ENCODE data around the gene CST9.
"Not testable (repeated sequence)": the region's sequence is repeated elsewhere in the genome, so short reads cannot be mapped to it uniquely, and the experiment has no call there.

CST9 gene

DNA sequence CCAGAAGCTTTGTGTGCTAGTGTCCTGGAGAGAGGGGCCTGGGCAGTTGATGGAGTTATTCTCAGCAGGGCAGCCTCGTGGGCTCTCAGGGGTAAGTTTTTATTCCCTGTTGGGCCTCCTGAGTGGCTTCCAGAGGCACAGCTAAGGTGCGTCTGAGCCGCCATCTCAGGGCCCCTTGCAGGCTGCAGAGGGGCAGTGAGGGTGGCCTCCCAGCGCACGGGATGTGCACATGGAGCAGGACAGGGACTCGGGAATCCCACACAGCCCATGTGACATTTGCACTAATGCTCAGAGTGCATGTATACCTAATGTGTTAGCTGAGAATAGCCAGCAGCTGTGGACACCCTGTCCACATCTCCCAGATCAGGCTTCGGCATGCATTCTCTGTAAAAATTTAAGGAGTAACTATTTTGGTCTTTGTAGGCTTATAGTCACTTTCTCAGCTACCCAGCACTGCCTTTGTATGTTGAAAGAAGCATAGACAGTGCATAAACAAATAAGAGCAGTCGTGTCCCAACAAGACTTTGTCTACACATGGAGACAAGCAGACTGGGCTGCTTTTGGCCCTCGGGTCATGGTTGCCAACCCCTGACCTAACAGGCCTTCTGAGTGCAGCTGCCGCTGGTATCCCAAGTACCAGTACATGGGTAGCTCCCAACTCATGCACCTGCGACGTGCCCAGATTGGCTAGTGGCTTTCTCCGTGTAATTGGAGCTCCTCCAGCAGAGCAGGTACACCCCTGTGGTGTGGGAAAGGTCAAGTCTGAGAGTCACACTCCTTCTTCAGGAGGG is 18.8 kb downstream of the CST9 start:
- DNase-seq (ENCODE audit: low read depth), result no peak

DNA sequence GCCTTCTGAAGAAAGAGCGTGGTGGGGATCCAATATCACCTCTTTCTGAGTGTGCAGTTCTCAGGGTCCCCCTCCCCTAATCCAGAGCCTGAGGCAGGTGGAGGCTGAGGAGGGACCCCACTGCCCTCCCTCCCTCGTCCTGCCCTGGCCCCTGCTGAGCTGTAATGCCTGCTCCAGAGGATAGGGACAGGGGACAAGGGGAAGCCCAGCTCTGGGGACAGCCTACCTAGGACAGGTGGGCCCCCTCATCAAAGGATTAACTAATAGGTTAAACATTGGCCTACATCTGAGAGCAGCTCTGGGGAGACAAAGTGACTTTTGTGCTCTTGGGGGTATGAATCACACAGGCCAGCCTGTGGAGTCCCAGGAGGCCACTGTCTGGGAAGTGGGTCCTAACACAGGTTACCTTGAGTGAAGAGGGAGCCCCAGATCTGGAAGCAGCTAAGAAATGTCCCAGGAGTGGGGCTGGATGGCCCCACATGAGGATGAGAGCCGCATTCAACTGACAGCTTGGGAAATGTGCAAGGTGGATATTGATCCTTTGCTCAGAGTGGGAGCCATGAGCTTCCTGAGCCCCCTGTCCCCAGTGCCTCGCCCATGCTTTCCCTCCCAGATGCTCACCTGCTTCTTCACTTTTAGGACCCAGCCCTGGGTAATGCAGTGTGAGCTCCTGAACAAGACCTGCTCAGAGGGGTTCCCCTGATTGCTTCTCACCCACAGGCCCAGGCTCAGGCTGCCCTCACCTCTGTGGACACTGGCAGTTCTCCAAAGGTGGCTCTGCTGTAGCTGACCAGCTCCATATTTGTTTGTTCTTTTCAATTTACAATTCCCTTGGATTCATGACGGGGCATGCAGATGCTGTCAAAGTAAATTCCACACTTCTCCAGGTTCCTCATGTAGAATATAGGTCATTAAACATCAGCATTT is 19.6 kb downstream of the CST9 start:
- no peak for DNase-seq (ENCODE audit: low read depth)

DNA sequence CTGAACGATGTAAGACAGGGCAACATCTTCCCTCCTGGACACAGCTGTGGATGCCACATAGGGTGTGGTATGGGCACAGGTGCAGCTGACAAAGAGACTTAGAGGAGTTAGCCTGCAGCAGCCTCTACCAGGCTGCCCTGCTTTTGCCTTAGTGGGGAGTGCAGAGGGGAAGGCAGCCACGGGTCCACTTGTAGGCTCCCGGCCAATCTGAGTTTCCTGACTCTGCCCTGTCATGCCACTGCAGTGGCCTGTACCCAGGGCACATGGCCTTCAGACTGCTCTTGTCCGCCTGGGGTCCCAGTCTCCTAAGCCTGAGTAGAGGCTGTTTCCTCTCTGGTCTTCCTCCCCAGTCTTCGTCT is 20.3 kb downstream of the CST9 start:
- no peak for DNase-seq (ENCODE audit: low read depth)

DNA sequence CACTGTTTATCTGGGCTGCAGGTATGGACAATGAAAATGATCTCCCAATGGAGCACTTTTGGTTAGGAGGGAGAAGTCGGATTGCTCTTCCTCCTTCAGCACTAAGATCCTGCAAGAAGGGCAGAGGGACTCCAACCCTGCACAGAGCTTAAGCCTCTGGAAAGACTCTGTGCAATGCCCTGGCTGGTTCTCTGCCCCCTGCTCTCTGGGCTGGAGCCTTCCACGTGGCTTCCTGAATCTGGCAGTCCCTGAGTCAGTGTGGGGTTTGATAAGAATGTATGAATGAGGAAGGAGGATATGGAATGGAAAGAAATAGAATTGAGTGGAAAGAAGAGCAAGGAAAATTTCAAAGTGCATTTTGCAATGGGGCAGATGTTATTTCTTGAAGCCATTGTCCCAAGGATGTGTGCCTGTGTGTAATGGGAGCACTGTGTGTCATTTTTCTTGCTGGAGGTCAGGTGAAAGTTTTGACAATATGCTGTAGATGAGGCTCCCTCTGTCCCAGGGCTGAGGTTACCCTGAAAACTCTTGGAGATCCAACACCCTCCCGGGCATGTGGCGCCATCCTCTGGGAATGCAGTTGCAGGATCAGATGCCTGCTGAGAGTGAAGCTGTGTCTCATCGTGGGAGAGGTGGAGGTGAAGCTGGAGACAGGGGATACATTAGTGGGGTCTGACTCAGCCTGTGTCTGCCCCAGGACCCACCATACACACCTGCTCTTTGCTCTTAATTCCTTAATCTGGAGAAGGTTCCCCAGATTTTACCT is 21.1 kb downstream of the CST9 start:
- DNase-seq (ENCODE audit: low read depth), result no peak

DNA sequence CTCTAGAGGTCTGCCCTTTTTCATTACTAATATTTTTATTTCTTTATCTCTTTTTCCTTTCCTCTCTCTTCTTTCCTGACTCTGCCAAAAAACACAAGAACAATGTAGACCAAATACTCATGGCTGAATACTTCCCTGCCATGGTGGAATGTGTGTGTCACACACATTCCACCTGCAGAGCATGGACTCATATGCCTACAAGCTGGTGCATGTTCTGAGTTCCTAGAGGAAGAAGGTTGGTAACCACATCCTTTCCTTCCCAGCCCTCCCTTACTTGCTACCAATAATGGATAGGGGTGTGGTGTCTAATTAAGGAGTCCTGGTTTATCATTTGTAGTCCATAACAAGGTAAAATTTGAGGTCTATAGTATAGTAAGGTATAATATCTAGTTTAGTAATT is 22.2 kb downstream of the CST9 start:
- DNase-seq (ENCODE audit: low read depth), result no peak

DNA sequence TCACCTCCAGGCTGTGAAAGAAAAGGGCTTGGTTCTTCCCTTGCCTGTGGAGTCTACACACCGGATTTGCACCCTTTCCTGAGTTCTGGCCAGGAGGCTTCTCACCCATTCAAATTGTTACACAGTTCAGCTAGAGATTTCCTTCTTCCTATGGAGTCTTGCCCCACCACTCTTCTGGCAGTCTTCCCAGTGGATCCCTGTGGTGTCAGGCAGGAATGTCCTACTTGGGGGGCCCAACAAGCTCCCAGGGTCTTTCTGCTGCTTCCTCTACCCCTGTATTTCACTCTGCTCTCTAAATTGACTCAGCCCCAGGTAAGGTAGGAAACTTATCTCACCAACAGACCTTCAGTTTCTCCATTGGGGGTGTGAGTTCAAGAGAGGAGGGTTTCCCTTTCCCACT is 23.4 kb downstream of the CST9 start:
- no peak for DNase-seq (ENCODE audit: low read depth)

DNA sequence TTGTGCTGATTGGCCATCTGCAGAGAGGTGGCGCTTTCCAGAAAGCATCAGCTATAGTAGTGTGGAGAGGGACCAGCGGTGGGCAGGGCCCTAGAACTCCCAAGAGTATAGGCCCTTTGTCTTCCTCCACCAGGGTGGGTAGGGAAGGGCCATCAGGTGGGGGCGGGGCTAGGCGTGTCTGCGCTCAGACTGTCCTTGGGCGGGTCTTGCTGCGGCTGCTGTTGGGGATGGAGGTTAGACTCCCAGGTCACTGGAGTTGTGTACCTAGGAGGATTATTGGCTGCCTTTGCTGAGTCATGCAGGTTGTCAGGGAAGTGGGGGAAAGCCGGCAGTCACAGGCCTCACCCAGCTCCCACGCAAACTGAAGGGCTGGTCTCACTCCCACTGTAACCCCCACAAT is 23.9 kb downstream of the CST9 start:
- not testable (repeated sequence) for DNase-seq (ENCODE audit: low read depth)

DNA sequence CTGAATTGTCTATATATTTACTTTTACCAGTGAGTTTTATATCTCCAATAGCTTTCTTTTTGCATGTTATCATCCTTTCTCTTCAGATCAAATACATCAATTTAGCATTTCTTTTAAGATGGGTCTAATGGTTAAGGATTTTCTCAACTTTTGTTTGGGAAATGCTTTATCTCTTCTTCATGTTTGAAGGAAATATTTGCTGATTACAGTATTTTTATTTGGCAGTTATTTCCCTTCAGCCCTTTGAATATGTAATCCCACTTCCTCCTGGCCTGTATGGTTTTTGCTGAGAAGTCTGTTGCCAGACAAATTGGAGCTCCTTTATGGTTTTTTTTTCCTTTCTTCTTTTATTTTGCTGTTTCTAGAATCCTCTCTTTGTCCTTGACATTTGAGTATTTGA is 30.7 kb downstream of the CST9 start:
- no peak for DNase-seq (ENCODE audit: low read depth)

DNA sequence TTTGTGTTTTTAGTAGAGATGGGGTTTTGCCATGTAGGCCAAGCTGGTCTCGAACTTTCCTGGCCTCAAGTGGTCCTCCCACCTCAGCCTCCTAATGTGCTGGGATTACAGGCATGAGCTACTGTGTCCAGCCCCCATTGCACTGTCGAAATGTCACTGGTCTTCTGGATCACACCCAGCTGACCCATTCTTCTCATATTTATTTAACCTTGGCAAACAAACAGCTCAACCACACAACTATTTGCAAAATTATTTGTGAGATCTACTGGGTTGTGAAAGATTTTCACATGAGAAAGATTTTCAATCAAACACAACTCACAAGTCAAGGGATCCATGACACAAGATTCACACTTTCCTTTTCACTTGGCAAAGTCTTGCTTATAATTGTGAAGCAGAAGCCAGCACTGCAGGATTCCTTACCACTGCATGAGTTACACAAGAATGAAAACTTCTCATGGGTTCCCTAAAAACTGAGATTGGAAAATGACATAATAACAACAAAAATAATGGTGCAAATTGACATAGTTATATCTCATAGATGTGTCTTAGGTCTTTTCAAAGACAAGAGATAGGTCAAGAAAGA is 35.4 kb downstream of the CST9 start:
- DNase-seq (ENCODE audit: low read depth), result no peak

DNA sequence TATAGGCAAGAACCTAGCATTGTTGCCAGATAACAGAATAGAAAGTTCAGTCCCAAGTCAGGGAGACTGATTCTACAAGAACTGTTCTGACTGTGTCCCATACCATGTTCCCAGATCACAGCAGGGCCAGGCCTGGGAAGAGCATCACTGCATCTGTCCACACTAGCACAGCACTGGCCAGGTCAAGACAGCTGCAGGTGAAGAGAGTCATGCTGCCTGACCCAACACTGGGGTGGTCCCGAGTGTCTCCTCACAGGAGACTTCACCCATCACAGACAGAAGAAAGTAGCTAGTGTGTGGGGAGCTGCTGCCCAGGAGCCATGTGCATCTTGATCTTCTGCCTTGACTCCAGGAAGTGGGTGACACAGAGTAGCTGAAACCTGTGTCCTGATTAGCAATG is 36.1 kb downstream of the CST9 start:
- no peak for DNase-seq (ENCODE audit: low read depth)

DNA sequence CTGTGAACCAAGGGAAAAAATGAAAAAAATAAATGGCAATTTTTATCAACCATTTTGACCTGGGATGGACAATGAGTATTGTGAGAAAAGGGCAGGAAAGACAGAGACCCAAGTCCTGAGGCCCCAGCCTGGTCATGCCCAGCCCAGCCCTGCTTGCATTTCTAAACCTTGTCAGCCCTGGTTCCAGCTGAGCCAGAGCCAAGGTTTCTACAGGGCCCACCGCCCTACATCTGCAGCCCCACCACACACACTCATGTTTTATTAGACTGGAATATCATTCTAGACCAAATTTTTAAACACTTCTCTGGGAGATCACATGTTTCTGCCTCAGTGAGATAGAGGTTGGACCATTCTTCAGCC is 36.8 kb downstream of the CST9 start:
- DNase-seq (ENCODE audit: low read depth), result no peak

DNA sequence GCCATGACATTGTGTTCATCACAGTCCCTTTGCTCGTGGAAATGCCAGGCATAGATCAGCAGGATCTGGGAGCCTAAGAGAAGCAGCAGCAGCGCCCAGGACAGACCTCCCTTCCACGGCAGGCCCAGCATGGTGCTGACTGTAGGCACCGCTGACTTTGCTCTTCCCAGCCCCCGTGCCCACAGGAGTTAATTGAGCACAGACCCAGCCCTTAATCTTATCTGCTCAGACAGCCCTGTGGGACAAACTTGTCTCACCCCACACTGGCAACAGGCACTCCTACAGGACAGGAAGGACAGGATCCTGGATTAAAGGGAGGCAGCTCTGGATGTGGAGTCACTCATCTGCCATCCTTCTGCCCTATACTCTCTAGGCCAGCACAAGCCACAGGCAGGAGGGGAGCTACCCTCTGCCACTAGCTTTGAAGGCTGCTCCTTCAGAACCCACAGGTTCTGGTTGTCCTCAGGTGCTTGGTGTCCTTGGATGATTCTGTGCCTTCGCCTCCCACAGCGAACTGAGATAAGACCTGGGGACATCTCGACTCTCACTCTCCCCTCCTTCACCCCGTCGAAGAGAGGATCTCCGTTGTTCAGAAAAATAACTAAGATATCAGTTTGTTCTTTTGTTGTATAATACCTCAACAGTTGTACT is 37.3 kb downstream of the CST9 start, which contains the start of gene CST9L:
CST9L (minus strand) TSS at position 165 of the 651 bp plus-strand sequence; CDS start at position 131, 34 bp downstream.
- no peak for DNase-seq (ENCODE audit: low read depth)

DNA sequence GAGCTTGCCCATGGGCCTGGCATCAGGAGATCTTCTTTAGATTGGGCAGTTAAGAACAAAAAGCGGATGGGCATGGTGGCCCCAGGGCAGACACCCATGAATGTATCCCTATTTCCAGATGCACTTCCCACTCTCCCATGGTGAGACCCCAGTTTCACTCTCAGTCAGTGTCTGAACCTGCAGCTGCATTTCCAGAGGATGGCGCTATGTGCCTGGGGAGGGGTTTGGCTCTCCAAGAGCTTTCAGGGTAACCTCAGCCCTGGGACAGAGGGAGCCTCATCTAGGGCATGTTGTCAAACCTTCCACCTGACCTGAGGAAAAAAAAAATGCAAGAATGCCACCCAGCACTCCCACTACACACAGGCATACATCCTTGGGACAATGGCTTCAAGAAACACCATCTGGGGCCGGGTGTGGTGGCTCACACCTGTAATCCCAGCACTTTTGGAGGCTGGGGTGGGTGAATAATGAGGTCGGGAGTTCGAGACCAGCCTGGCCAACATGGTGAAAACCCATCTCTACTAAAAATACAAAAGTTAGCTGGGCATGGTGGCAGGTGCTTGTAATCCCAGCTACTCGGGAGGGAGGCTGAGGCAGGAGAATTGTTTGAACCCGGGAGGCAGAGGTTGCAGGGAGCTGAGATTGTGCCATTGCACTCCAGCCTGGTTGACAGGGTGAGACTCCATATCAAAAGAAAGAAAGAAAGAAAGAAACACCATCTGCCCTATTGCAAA is 39.4 kb downstream of the CST9 start:
- no peak for DNase-seq (ENCODE audit: low read depth)

DNA sequence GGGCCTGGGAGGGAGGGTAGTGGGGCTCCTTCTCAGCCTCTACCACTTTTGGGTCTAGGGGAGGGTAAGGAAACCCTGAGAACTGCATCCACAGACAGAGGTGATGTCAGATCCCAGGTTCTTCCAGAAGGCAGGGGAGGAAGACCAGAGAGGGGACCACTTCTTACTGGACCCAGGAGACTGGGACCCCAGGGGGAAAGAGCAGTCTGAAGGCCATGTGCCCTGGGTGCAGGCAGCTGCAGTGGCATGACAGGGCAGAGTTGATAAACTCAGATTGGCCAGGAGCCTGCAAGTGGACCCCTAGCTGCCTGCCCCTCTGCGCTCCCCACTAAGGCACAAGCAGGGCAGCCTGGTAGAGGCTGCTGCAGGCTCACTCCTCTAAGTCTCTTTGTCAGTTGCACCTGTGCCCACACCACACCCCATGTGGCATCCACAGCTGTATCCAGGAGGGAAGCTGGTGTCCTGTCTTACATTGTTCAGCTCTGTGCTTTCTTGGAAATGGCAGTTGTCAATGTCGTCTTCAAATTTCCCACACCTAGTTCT is 40.1 kb downstream of the CST9 start:
- no peak for DNase-seq (ENCODE audit: low read depth)

DNA sequence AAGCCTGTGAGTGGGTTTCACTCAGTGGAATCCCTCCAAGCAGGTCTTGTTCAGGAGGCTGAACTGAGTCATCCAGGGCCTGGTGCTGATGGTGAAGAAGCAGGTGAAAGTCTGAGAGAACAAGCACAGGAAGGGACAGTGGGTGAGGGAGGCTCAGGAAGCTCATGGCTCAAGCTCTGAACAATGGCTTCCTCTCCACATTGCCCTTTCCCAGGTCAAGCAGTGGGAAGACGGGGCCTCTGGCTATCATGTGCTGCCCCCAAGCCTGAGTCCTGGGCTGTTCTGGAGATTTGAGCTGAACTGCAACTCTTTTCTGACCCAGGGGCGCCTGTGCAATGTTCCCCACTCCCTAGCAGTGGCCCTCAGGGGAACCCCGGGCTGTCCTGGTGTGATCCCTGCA is 40.8 kb downstream of the CST9 start:
- DNase-seq (ENCODE audit: low read depth), result no peak

DNA sequence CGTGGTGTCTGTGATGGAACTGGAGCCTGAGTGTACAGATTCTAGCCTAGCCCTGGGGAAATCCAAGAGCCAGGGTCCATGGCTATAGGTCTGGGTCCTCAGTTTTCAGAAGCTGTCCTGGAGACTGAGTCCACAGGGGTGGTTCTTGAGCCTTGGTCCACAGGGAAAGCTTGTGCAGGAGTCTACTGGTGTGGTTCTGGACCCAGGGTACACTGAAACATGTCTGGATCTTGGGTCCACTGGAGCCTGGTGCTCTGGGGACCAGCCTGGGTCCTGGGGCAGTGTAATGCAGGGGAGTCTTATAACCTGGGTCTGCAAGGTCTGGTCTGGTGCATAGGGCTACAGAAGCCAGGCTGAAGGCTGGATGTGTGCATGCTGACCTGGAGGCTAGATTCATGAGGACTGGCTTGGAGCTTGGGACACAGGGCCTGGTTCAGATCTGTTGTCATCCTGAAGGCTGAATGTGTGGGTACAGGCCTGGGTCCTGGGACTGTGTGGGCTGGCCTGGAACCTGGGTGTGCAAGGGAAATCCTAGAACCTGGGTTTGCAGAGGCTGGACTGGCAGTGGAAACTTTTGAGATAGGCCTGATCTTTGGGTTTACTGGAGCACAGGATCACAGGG is 42.9 kb downstream of the CST9 start:
- no peak for DNase-seq (ENCODE audit: low read depth)

DNA sequence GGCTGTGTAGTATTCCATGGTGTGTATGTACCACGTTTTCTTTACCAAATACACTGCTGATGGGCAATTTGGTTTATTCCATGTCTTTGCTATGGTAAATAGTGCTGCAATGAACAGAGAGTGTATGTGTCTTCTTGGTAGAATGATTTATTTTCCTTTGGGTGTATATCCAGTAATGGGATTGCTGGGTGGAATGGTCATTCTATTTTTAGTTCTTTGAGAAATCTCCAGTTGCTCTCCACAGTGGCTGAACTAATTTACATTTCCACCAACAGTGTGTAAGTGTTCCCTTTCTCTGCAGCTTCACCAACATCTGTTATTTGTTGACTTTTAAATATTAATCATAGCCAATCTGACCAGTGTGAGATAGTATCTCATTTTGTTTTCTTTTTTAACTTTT is 51.3 kb downstream of the CST9 start:
- DNase-seq (ENCODE audit: low read depth), result no peak
